Prostate gland (tissue), 2 donors: Measurements from ENCODE around the gene PHAF1. TPM values are rescaled to one million over a fixed set of nuclear protein-coding genes. Genes with fewer than 3 reads are reported as not detected.

Source experiments
- DNase-seq: peaks from one replicate; pipeline ENCODE4 v3.0.0-alpha.2; 2019; ENCODE audit warnings: low spot score
- H3K27ac ChIP-seq, 2 donors: fragments of 200-600 bp; sonication (generic); 2 replicates each; pipeline ENCODE4 v1.5.1; 2017 to 2019
- H3K27me3 ChIP-seq: fragments of 200-600 bp; sonication (generic); replicated peaks from 2 replicates; pipeline ENCODE4 v1.5.1; 2019; ENCODE audit not compliant: insufficient read depth
- H3K36me3 ChIP-seq, 2 donors: fragments of 200-600 bp; sonication (generic); 1 replicate in 1 of 2; 2 replicates in 1 of 2; pipeline versions ENCODE4 v1.5.1 to v1.8.1; 2017 to 2019
- H3K4me1 ChIP-seq: fragments of 200-600 bp; sonication (generic); replicated peaks from 2 replicates; pipeline ENCODE4 v1.5.1; 2019
- H3K4me3 ChIP-seq, 2 donors: fragments of 200-600 bp; sonication (generic); 2 replicates each; pipeline ENCODE4 v1.5.1; 2017 to 2019
- H3K9me3 ChIP-seq: fragments of 200-600 bp; sonication (generic); 2 replicates; pipeline ENCODE4 v1.5.1; 2017
- POLR2A ChIP-seq: fragments of 450-650 bp; IDR thresholded peaks from one replicate; pipeline ENCODE4 v1.6.1; 2016; ENCODE audit warnings: antibody characterized with exemption, mild to moderate bottlenecking
- POLR2AphosphoS5 ChIP-seq: sonication (generic); formaldehyde crosslinking; IDR thresholded peaks from one replicate; pipeline ENCODE4 v1.6.1; 2017; ENCODE audit warnings: antibody characterized with exemption
- WGBS: methylation state at CpG from one replicate; pipeline ENCODE4 v1.1.5; 2018; 5-methylcytosine and 5-hydroxymethylcytosine counted together
- intact Hi-C: fragments of 100-400 bp; cut with DNase I; formaldehyde crosslinking; loops from one replicate; pipeline ENCODE4 v1.14.2; 2022
- total RNA-seq, 2 donors: library from RNA; depleted of rRNA; stranded (reverse); fragments of >200 nt; gene quantifications; one replicate each; pipeline ENCODE4 v1.1.0, GENCODE V29; 2016
- TF ChIP-seq, protein P1 (sequence below), 4 experiments: fragments of 200-600 bp in 2 of 4; fragments of 450-650 bp in 2 of 4; sonication (generic) in 2 of 4; IDR thresholded peaks; 1 replicate in 3 of 4; 2 replicates in 1 of 4; pipeline ENCODE4 v1.5.1; 2016 to 2019; ENCODE audit warnings: antibody characterized with exemption in 4 of 4, mild to moderate bottlenecking in 2 of 4, moderate library complexity in 2 of 4

The PHAF1 gene
- total RNA-seq, 2 donors from 2014 or later = 30.1 to 31.9 TPM

- peak overlapping the region in 1 of 2 donors; percentile 0 for H3K27ac ChIP-seq
- H3K4me3 ChIP-seq = peak overlapping the region in 1 of 2 donors; percentile 91
- H3K4me1 ChIP-seq = peaks cover 21% of the 10 kb centered on the region
Measured at GRCh38 chr16:67193536-67193935, 83.8 kb downstream of the PHAF1 start.

GRCh38 chr16:67194260-67194659 is 84.5 kb downstream of the PHAF1 start:
- WGBS = 92% methylated on average over 5 of the region's 6 CpGs
- intact Hi-C loops = no loop called here
- Histone ChIP-seq H3K27me3 (no peaks in the 10 kb centered on the region), H3K4me3 (no peak overlapping the region), H3K27ac (no peak overlapping the region), H3K36me3 (peaks cover 14 to 16% of the 10 kb centered on the region in 2 donors), H3K4me1 (peaks cover 23% of the 10 kb centered on the region), H3K9me3 (no peaks in the 10 kb centered on the region)
- no peak for DNase-seq
- TF ChIP-seq POLR2A (no peak), POLR2AphosphoS5 (no peak)
- TF ChIP-seq, protein P1, sequence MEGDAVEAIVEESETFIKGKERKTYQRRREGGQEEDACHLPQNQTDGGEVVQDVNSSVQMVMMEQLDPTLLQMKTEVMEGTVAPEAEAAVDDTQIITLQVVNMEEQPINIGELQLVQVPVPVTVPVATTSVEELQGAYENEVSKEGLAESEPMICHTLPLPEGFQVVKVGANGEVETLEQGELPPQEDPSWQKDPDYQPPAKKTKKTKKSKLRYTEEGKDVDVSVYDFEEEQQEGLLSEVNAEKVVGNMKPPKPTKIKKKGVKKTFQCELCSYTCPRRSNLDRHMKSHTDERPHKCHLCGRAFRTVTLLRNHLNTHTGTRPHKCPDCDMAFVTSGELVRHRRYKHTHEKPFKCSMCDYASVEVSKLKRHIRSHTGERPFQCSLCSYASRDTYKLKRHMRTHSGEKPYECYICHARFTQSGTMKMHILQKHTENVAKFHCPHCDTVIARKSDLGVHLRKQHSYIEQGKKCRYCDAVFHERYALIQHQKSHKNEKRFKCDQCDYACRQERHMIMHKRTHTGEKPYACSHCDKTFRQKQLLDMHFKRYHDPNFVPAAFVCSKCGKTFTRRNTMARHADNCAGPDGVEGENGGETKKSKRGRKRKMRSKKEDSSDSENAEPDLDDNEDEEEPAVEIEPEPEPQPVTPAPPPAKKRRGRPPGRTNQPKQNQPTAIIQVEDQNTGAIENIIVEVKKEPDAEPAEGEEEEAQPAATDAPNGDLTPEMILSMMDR (IDR thresholded peaks at IDR 0.05) = no peak

More at GRCh38 chr16:67193536-67193935, 83.8 kb downstream of the PHAF1 start:
- no peak for DNase-seq
- intact Hi-C loops = no loop called here
- H3K27me3 ChIP-seq = no peaks in the 10 kb centered on the region
- H3K36me3 ChIP-seq = peaks cover 14 to 16% of the 10 kb centered on the region in 2 donors
- no peaks in the 10 kb centered on the region for H3K9me3 ChIP-seq
- TF ChIP-seq, protein P1 (IDR thresholded peaks at IDR 0.05) = no peak
- TF ChIP-seq POLR2AphosphoS5 (no peak), POLR2A (no peak)

DNA sequence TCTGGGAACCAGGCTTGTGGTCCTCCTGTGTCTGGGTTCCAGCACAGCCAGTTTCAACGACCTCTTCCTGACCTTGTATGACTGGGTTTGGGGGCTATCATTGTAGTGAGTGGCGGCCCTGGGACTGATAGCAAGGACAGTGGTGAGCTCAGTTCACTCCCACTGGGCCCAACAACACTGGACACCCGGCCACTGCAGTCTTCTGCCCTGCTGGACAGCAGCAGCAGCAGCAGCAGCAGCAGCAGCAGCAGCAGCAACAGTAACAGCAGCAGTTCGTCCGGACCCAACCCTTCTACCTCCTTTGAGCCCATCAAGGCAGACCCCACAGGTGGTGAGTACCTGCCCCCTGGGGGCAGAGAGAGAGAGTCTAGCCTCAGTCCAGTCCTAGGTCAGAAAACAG is 85.9 kb downstream of the PHAF1 start:
- TF ChIP-seq POLR2AphosphoS5 (no peak), POLR2A (no peak)
- TF ChIP-seq, protein P1 (IDR thresholded peaks at IDR 0.05) = no peak
- intact Hi-C loops = no loop called here
- WGBS = 82% methylated on average over 5 of the region's 5 CpGs

DNA sequence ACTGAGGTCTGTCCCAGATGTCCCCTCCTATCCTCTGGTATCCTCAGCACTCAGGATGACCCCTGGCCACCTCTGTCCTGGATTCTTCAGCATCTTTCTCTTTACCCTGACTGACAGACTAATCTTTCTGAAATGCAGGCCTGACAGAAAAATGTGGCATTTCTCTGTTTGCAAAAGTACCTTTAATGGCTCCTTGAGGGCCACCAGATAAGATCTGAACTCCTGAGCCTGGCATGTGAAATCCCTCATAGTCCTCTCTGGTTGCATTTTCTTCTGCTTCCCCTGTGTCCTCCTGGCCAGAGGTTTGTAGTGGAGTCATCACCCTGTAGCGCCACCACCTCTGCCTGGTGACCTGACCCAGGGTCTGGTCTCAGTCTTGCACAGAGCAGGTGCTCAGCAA is 87.1 kb downstream of the PHAF1 start:
- WGBS = 85% methylated on average over 1 of the region's 1 CpG
- Histone ChIP-seq H3K9me3 (no peaks in the 10 kb centered on the region), H3K27me3 (no peaks in the 10 kb centered on the region), H3K27ac (no peak overlapping the region), H3K4me1 (peaks cover 19% of the 10 kb centered on the region), H3K4me3 (no peak overlapping the region), H3K36me3 (peaks cover 16 to 17% of the 10 kb centered on the region in 2 donors)
- DNase-seq = no peak
- intact Hi-C loops = no loop called here
- TF ChIP-seq, protein P1 (IDR thresholded peaks at IDR 0.05) = no peak

More for the DNA sequence above, 85.9 kb downstream of the PHAF1 start:
- Histone ChIP-seq H3K27ac (no peak overlapping the region), H3K9me3 (no peaks in the 10 kb centered on the region), H3K4me1 (peaks cover 23% of the 10 kb centered on the region), H3K27me3 (no peaks in the 10 kb centered on the region), H3K4me3 (no peak overlapping the region), H3K36me3 (peaks cover 14 to 16% of the 10 kb centered on the region in 2 donors)
- DNase-seq = no peak

DNA sequence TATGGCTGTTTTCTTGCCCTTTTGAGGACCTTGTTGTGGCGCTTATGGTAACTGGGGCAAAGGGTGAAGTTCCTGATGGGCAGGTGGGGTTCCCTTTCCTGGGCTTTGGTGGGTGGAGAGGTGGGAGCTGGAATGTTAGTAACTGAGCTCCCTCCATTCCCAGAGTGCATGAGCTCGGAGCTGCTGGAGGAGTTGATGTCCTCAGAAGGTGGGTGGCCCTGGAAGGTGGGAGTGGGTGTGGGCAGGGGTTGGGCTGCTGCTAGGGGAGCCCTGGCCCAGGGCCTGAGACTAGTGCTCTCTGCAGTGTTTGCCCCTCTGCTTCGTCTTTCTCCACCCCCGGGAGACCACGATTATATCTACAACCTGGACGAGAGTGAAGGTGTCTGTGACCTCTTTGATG is 88.0 kb downstream of the PHAF1 start:
- Histone ChIP-seq H3K9me3 (no peaks in the 10 kb centered on the region), H3K4me1 (peaks cover 17% of the 10 kb centered on the region), H3K4me3 (no peak overlapping the region), H3K27ac (peak overlapping the region in 1 of 2 donors; percentile 63), H3K27me3 (no peaks in the 10 kb centered on the region), H3K36me3 (peaks cover 16 to 26% of the 10 kb centered on the region in 2 donors)
- DNase-seq = no peak
- intact Hi-C loops = no loop called here
- TF ChIP-seq POLR2A = no peak
- 64% methylated on average over 6 of the region's 6 CpGs for WGBS

Other genes with a start within 250 kb of the PHAF1 start
- gene PDP2, start 229.4 kb upstream of the PHAF1 start, total RNA-seq = 10 to 100 TPM in 1 of 2 donors, 1 to 10 TPM in 1; 9.2 to 21.9 TPM
- not detected for gene CDH16, start 191.1 kb upstream of the PHAF1 start, total RNA-seq
- gene RRAD, start 184.4 kb upstream of the PHAF1 start, total RNA-seq = 10 to 100 TPM; 17.0 to 37.0 TPM
- 100 to 1,000 TPM in 1 of 2 donors, 10 to 100 TPM in 1; 80.2 to 159 TPM for gene CIAO2B, start 175.5 kb upstream of the PHAF1 start, total RNA-seq
- 10 to 100 TPM; 36.3 to 61.5 TPM for gene CES2, start 174.4 kb upstream of the PHAF1 start, total RNA-seq
- gene CES3, start 148.7 kb upstream of the PHAF1 start, total RNA-seq = under 1 TPM; 0.36 to 0.80 TPM
- gene CES4A, start 121.4 kb upstream of the PHAF1 start, total RNA-seq = 10 to 100 TPM in 1 of 2 donors, 1 to 10 TPM in 1; 1.4 to 10.7 TPM
- gene CBFB, start 80.8 kb upstream of the PHAF1 start, total RNA-seq = 10 to 100 TPM; 27.0 to 46.2 TPM
- gene B3GNT9, start 41.1 kb downstream of the PHAF1 start, total RNA-seq = 10 to 100 TPM; 32.1 to 37.3 TPM
- gene TRADD, start 50.0 kb downstream of the PHAF1 start, total RNA-seq = 10 to 100 TPM; 33.3 to 56.3 TPM
- gene FBXL8, start 50.0 kb downstream of the PHAF1 start, total RNA-seq = 100 to 1,000 TPM in 1 of 2 donors, 10 to 100 TPM in 1; 67.9 to 124 TPM
- gene HSF4, start 54.8 kb downstream of the PHAF1 start, total RNA-seq = 100 to 1,000 TPM; 109 to 137 TPM
- gene NOL3, start 60.6 kb downstream of the PHAF1 start, total RNA-seq = 100 to 1,000 TPM in 1 of 2 donors, 10 to 100 TPM in 1; 60.8 to 129 TPM
- gene MATCAP1, start 74.0 kb downstream of the PHAF1 start, total RNA-seq = 10 to 100 TPM; 13.9 to 28.9 TPM
- 1 to 10 TPM; 1.1 to 8.2 TPM for gene EXOC3L1, start 80.2 kb downstream of the PHAF1 start, total RNA-seq
- gene E2F4, start 82.2 kb downstream of the PHAF1 start, total RNA-seq = 100 to 1,000 TPM in 1 of 2 donors, 10 to 100 TPM in 1; 91.6 to 105 TPM
- 10 to 100 TPM; 24.8 to 36.7 TPM for gene ELMO3, start 89.2 kb downstream of the PHAF1 start, total RNA-seq
- 10 to 100 TPM; 39.1 to 57.1 TPM for gene TMEM208, start 117.2 kb downstream of the PHAF1 start, total RNA-seq
- gene FHOD1, start 137.5 kb downstream of the PHAF1 start, total RNA-seq = 10 to 100 TPM; 11.2 to 46.1 TPM
- 1 to 10 TPM in 1 of 2 donors, under 1 TPM in 1; 0.27 to 2.6 TPM for gene SLC9A5, start 139.0 kb downstream of the PHAF1 start, total RNA-seq
- 10 to 100 TPM in 1 of 2 donors, 1 to 10 TPM in 1; 7.7 to 57.8 TPM for gene PLEKHG4, start 169.6 kb downstream of the PHAF1 start, total RNA-seq
- 1 to 10 TPM in 1 of 2 donors, not detected in 1; 7.0 TPM for gene KCTD19, start 216.8 kb downstream of the PHAF1 start, total RNA-seq
- 1 to 10 TPM in 1 of 2 donors, not detected in 1; 4.6 TPM for gene LRRC36, start 216.9 kb downstream of the PHAF1 start, total RNA-seq